Psoas muscle (tissue), 8 donors: ENCODE measurements around the gene NRIP3. TPM values are rescaled to one million over a fixed set of nuclear protein-coding genes. Genes with fewer than 3 reads are reported as not detected.
A peak's percentile ranks its signal among the peaks of the same experiment; 100 is the strongest.

Experiments
- ATAC-seq, 4 donors: fragments of 200-7000 bp; cut with Tn5 transposase; one replicate each; pipeline ENCODE4 v1.9.1; 2020; ENCODE audit warnings: moderate library complexity in 3 of 4, mild to moderate bottlenecking in 2 of 4
- DNase-seq, 2 donors: peaks; one replicate each; pipeline ENCODE4 v3.0.0-alpha.2; 2020
- H3K27ac ChIP-seq: fragments of 200-600 bp; one replicate; pipeline ENCODE4 v1.8.0; 2022
- H3K27me3 ChIP-seq, 3 donors: fragments of 200-600 bp in 1 of 3; one replicate each; pipeline versions ENCODE4 v1.6.1 to v1.8.0; 2013 to 2022; ENCODE audit warnings: low read length in 2 of 3, mild to moderate bottlenecking in 2 of 3, moderate library complexity in 1 of 3; ENCODE audit not compliant: insufficient read depth in 3 of 3
- H3K36me3 ChIP-seq, 2 donors: fragments of 200-600 bp in 1 of 2; one replicate each; pipeline versions ENCODE4 v1.6.1 to v1.8.0; 2013 to 2022; ENCODE audit warnings: low read depth in 1 of 2, mild to moderate bottlenecking in 1 of 2, moderate library complexity in 1 of 2; ENCODE audit not compliant: insufficient read depth in 1 of 2
- H3K4me1 ChIP-seq: fragments of 200-600 bp; one replicate; pipeline ENCODE4 v1.8.0; 2022
- H3K4me3 ChIP-seq: fragments of 200-600 bp; one replicate; pipeline ENCODE4 v1.8.0; 2022; ENCODE audit warnings: mild to moderate bottlenecking
- H3K9me3 ChIP-seq: fragments of 200-600 bp; one replicate; pipeline ENCODE4 v1.8.0; 2022
- CTCF ChIP-seq: fragments of 200-600 bp; IDR thresholded peaks from one replicate; pipeline ENCODE4 v1.8.0; 2022; ENCODE audit warnings: antibody characterized with exemption
- WGBS, 3 donors: extraction: QIAGEN DNeasy Blood & Tissue Kit; methylation state at CpG; one replicate each; pipeline versions ENCODE4 v1.1.6 to v1.1.7; 2013; 5-methylcytosine and 5-hydroxymethylcytosine counted together
- intact Hi-C, 2 donors: fragments of 100-400 bp; cut with DNase I; formaldehyde crosslinking; loops; one replicate each; pipeline versions ENCODE4 v1.11.0 to v1.14.2; 2022
- polyA plus RNA-seq, 3 donors: library from polyadenylated mRNA; stranded (reverse); fragments of 200-250 nt; gene quantifications; one replicate each; pipeline ENCODE4 v1.2.3, GENCODE V29; 2013
- total RNA-seq, 4 donors: library from RNA; stranded (reverse); fragmentation: NEBNext Ultra II Directional in 2 of 4; extraction: Animal tissue kit (Norgen Biotek cat#: 25700) in 2 of 4; gene quantifications; one replicate each; pipeline versions ENCODE4 v1.2.1 to v1.2.4, GENCODE V29; 2021 to 2023
- donor health status: healthy with polysubstance abuse.
- donor health status: DM: no; HTN: no; CAD: no; lungs with moderate emphysema.
- donor health status: Bipolar disorder and iron deficiency.
- donor health status: healthy.
- donor health status: DM: yes; HTN: yes; CAD: no.
- donor health status: DM: no; HTN: no; CAD: no.
- donor health status: DM: no; HTN: no; CAD: no.
- donor health status: DM: yes; HTN: yes; CAD: no.

Gene NRIP3
- total and polyA plus RNA-seq, 7 donors: 0.09 to 2.1 (median 0.23) TPM; not detected in 1

GRCh38 chr11:9022961-9023680 is 19.3 kb upstream of the NRIP3 start:
- Histone ChIP-seq H3K27me3 (peaks cover 0 to 6% (median 0%) of the 10 kb centered on the region in 3 donors), H3K4me3 (no peak overlapping the region), H3K4me1 (no peaks in the 10 kb centered on the region), H3K36me3 (no peaks in the 10 kb centered on the region), H3K27ac (no peak overlapping the region), H3K9me3 (no peaks in the 10 kb centered on the region)
- DNase-seq (no peak), ATAC-seq (no peak)
- WGBS, 3 donors: 67 to 78% (median 70%) methylated on average over 9 of the region's 9 CpGs
- no peak for TF ChIP-seq CTCF
- intact Hi-C loops: no loop called here

GRCh38 chr11:9020916-9021315 is 17.1 kb upstream of the NRIP3 start:
- Histone ChIP-seq H3K4me1 (no peaks in the 10 kb centered on the region), H3K27me3 (peaks cover 0 to 6% (median 0%) of the 10 kb centered on the region in 3 donors), H3K27ac (no peak overlapping the region), H3K9me3 (no peaks in the 10 kb centered on the region), H3K36me3 (no peaks in the 10 kb centered on the region), H3K4me3 (no peak overlapping the region)
- no peak for TF ChIP-seq CTCF
- ATAC-seq (no peak), DNase-seq (no peak)
- WGBS, 3 donors: 63 to 73% (median 72%) methylated on average over 8 of the region's 8 CpGs
- intact Hi-C loops: no loop called here

- Histone ChIP-seq H3K9me3 (no peaks in the 10 kb centered on the region), H3K4me3 (no peak overlapping the region), H3K27me3 (peaks cover 0 to 6% (median 0%) of the 10 kb centered on the region in 3 donors), H3K36me3 (no peaks in the 10 kb centered on the region), H3K27ac (no peak overlapping the region), H3K4me1 (no peaks in the 10 kb centered on the region)
- ATAC-seq (no peak), DNase-seq (no peak)
- 95 to 96% (median 95%) methylated on average over 6 of the region's 6 CpGs for WGBS, 3 donors
- TF ChIP-seq CTCF: no peak
- intact Hi-C loops: loop anchor here in 1 of 2 donors (10.0 kb wide), 1 partner anchor 485 kb away; no protein-coding TSS in a partner anchor
These were observed 16.1 kb upstream of the NRIP3 start for GRCh38 chr11:9019861-9020260.

GRCh38 chr11:9017773-9018172 is 14.0 kb upstream of the NRIP3 start:
- Histone ChIP-seq H3K36me3 (no peaks in the 10 kb centered on the region), H3K9me3 (no peaks in the 10 kb centered on the region), H3K27me3 (peaks cover 0 to 5% (median 0%) of the 10 kb centered on the region in 3 donors), H3K4me1 (no peaks in the 10 kb centered on the region), H3K27ac (no peak overlapping the region), H3K4me3 (no peak overlapping the region)
- WGBS, 3 donors: 34 to 50% (median 46%) methylated on average over 5 of the region's 5 CpGs
- no peak for TF ChIP-seq CTCF
- peak; percentile 73 to 83 for DNase-seq
- peak; percentile 41 to 54 (median 51) for ATAC-seq
- intact Hi-C loops: loop anchor here in 1 of 2 donors (10.0 kb wide), 1 partner anchor 487 kb away; no protein-coding TSS in a partner anchor
